ENCODE data around the gene TUBA3D.
"Not testable (repeated sequence)": the region's sequence is repeated elsewhere in the genome, so short reads cannot be mapped to it uniquely, and the experiment has no call there.

Gene TUBA3D

GRCh38 chr2:131516011-131516410, 40.1 kb downstream of the TUBA3D start:
- DNase-seq, result no peak

GRCh38 chr2:131516621-131517020, 40.7 kb downstream of the TUBA3D start:
- not testable (repeated sequence) for DNase-seq

GRCh38 chr2:131517106-131517831, 41.4 kb downstream of the TUBA3D start:
- no peak for DNase-seq

- not testable (repeated sequence) for DNase-seq
Measured at GRCh38 chr2:131517856-131518255, 41.9 kb downstream of the TUBA3D start.

GRCh38 chr2:131518531-131518930, 42.6 kb downstream of the TUBA3D start:
- DNase-seq, result not testable (repeated sequence)

GRCh38 chr2:131519466-131519865, 43.5 kb downstream of the TUBA3D start:
- DNase-seq, result no peak

GRCh38 chr2:131519871-131520470, 44.1 kb downstream of the TUBA3D start:
- DNase-seq, result not testable (repeated sequence)

- DNase-seq, result no peak
Measured at GRCh38 chr2:131520526-131520925, 44.6 kb downstream of the TUBA3D start.

GRCh38 chr2:131521524-131521923, 45.6 kb downstream of the TUBA3D start:
- not testable (repeated sequence) for DNase-seq

- DNase-seq, result peak in 1 of 2 experiments; percentile 22
Measured at GRCh38 chr2:131521961-131522781, 46.3 kb downstream of the TUBA3D start.

GRCh38 chr2:131525256-131525655, 49.3 kb downstream of the TUBA3D start:
- not testable (repeated sequence) for DNase-seq

GRCh38 chr2:131527131-131528001, 51.4 kb downstream of the TUBA3D start, which contains the start of gene CCDC74A:
CCDC74A (plus strand) TSS chr2:131527888; CDS start chr2:131527971, 83 bp downstream.
- peak; percentile 83 to 87 for DNase-seq

GRCh38 chr2:131528981-131529863, 53.3 kb downstream of the TUBA3D start:
- not testable (repeated sequence) for DNase-seq

GRCh38 chr2:131529864-131530445, 54.0 kb downstream of the TUBA3D start:
- not testable (repeated sequence) for DNase-seq

- DNase-seq, result not testable (repeated sequence)
Measured at GRCh38 chr2:131530626-131531344, 54.9 kb downstream of the TUBA3D start.

GRCh38 chr2:131531547-131532185, 55.7 kb downstream of the TUBA3D start:
- not testable (repeated sequence) for DNase-seq
